Measurements from ENCODE around the gene TTC21B.

DNA sequence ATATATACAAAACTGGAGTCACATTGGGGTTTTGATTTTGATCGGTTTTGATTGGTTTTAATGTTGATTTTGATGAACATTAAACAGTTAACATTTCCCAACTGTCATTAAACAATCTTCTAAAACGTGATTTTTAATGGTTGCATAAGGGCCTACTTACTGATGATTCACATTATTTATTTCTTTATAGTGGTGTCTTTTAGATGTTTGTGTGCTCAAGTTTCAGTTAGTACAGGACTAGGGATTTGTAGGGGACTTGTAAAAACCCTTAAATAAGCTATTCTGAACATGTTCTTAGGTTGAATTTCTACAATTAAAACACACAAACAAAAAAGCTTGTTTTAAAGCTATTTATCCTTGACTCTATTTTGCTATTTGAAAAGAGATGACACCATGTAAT lies 61.6 kb downstream of the TTC21B start:
- TF ChIP-seq BHLHE40 (IDR thresholded peaks at IDR 0.05; ENCODE audit: borderline replicate concordance) (no peak), SUZ12 (IDR thresholded peaks at IDR 0.05) (no peak), FOXM1 (IDR thresholded peaks at IDR 0.05; ENCODE audit: borderline replicate concordance) (no peak), ZNF384 (IDR thresholded peaks at IDR 0.05) (no peak), ELF4 (IDR thresholded peaks at IDR 0.05) (no peak), FOXK2 (IDR thresholded peaks at IDR 0.05) (no peak), FOXA1 (IDR thresholded peaks at IDR 0.05) (no peak), ARNT (IDR thresholded peaks at IDR 0.05) (no peak), SP1 (IDR thresholded peaks at IDR 0.05) (no peak)
